Muscle of leg (tissue), 11 donors: ENCODE measurements around the gene ZNF280A. TPM values are rescaled to one million over a fixed set of nuclear protein-coding genes. Genes with fewer than 3 reads are reported as not detected.
A peak's percentile ranks its signal among the peaks of the same experiment; 100 is the strongest.
"Not testable (repeated sequence)": the region's sequence is repeated elsewhere in the genome, so short reads cannot be mapped to it uniquely, and the experiment has no call there.

ENCODE experiments used
- DNase-seq: peaks from one replicate; pipeline ENCODE4 v3.0.0; 2013
- H3K27ac ChIP-seq: one replicate; pipeline ENCODE4 v1.5.1; 2013; ENCODE audit warnings: mild to moderate bottlenecking, low read length, control low read depth
- H3K27me3 ChIP-seq: one replicate; pipeline ENCODE4 v1.6.1; 2013; ENCODE audit warnings: low read length; ENCODE audit not compliant: control insufficient read depth, insufficient read depth
- H3K36me3 ChIP-seq: one replicate; pipeline ENCODE4 v1.6.1; 2013; ENCODE audit warnings: low read length; ENCODE audit not compliant: control insufficient read depth, insufficient read depth
- H3K4me1 ChIP-seq: one replicate; pipeline ENCODE4 v1.6.1; 2013; ENCODE audit warnings: low read length; ENCODE audit not compliant: control insufficient read depth, insufficient read depth
- H3K4me3 ChIP-seq: one replicate; pipeline ENCODE4 v1.5.1; 2013; ENCODE audit warnings: low read length, control low read depth
- H3K9me3 ChIP-seq: replicated peaks from 2 replicates; pipeline ENCODE4 v1.6.1; 2013; ENCODE audit warnings: low read depth, low read length; ENCODE audit not compliant: control insufficient read depth
- WGBS: methylation state at CpG from one replicate; pipeline ENCODE4 v1.1.5; 2013; ENCODE audit warnings: missing lambda C conversion rate; ENCODE audit not compliant: insufficient coverage; 5-methylcytosine and 5-hydroxymethylcytosine counted together
- polyA plus RNA-seq, 8 donors: library from polyadenylated mRNA; unstranded; fragments of 120-200 nt; gene quantifications; one replicate each; pipeline versions ENCODE4 v1.2.1 to v1.2.3, GENCODE V29; 2013; ENCODE audit warnings: inconsistent platforms in 1 of 8, low replicate concordance in 1 of 8; ENCODE audit not compliant: insufficient read length in 8 of 8, insufficient read depth in 1 of 8
- total RNA-seq: library from RNA; stranded (reverse); fragments of 120-200 nt; gene quantifications from one replicate; pipeline ENCODE4 v1.2.4, GENCODE V29; 2013

ZNF280A gene
- total and polyA plus RNA-seq, 9 donors: 0.08 to 0.09 TPM; not detected in 7

- not testable (repeated sequence) for H3K27ac ChIP-seq, H3K4me3 ChIP-seq, H3K27me3 ChIP-seq, H3K4me1 ChIP-seq, DNase-seq, H3K9me3 ChIP-seq, H3K36me3 ChIP-seq
- WGBS: no CpG with 5 or more reads among the region's 5 CpGs
These were observed 49.0 kb downstream of the ZNF280A start for GRCh38 chr22:22471104-22471503.

- no peaks in the 10 kb centered on the region for H3K36me3 ChIP-seq
- peaks cover 6% of the 10 kb centered on the region for H3K27me3 ChIP-seq
- H3K27ac ChIP-seq: no peak overlapping the region
- no peak overlapping the region for H3K4me3 ChIP-seq
- peaks cover 5% of the 10 kb centered on the region for H3K9me3 ChIP-seq
- WGBS: no CpG with 5 or more reads among the region's 2 CpGs
- no peaks in the 10 kb centered on the region for H3K4me1 ChIP-seq
- DNase-seq: no peak
These were observed 50.5 kb downstream of the ZNF280A start for GRCh38 chr22:22469527-22469926.

DNA sequence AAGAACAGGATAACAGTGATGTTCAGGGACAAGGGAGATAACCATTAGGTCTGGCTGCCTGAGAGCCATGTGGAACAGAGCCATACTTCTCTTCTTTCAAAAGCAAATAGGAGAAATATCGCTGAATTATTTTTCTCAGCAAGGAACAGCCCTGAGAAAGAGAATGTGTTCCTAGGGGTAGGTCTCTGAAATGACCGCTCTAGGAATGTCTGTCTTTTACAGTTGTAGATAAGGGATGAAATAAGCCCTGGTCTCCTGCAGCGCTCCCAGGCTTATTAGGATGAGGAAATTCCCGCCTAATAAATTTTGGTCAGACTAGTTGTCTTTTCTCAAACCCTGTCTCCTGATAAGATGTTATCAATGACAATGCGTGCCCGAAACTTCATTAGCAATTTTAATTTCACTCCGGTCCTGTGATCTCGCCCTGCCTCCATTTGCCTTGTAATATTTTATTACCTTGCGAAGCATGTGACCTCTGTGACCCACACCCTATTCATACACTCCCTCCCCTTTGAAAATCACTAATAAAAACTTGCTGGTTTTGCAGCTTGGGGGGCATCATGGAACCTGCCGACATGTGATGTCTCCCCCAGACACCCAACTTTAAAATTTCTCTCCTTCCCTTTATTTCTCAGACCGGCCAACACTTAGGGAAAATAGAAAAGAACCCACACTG, 51.1 kb downstream of the ZNF280A start:
- DNase-seq, H3K4me3 ChIP-seq, H3K27ac ChIP-seq, H3K4me1 ChIP-seq, H3K9me3 ChIP-seq, H3K27me3 ChIP-seq, H3K36me3 ChIP-seq: not testable (repeated sequence)
- 93% methylated on average over 8 of the region's 11 CpGs for WGBS

DNA sequence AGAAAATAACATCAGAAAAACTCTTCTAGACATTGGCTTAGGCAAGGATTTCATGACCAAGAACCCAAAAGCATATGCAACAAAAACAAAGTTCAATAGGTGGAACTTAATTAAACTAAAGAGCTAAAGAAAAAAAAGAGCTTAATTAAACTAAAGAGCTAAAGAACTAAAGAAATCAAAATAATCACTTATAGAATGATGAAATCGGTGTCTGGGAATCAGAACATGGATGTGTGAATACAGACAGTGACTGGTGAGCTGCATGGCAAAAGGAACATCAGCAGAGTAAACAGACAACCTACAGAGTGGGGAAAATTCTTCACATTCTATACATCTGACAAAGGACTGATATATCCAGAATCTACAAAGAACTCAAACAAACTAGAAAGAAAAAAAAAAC, 53.0 kb downstream of the ZNF280A start:
- Histone ChIP-seq H3K9me3 (peaks cover 5% of the 10 kb centered on the region), H3K4me1 (peaks cover 2% of the 10 kb centered on the region), H3K4me3 (no peak overlapping the region), H3K36me3 (no peaks in the 10 kb centered on the region), H3K27ac (no peak overlapping the region), H3K27me3 (peaks cover 6% of the 10 kb centered on the region)
- no CpG with 5 or more reads among the region's 1 CpG for WGBS
- no peak for DNase-seq

GRCh38 chr22:22465782-22466181, 54.3 kb downstream of the ZNF280A start:
- Histone ChIP-seq H3K9me3 (peaks cover 5% of the 10 kb centered on the region), H3K27ac (no peak overlapping the region), H3K4me1 (peaks cover 2% of the 10 kb centered on the region), H3K4me3 (no peak overlapping the region), H3K27me3 (peaks cover 6% of the 10 kb centered on the region), H3K36me3 (no peaks in the 10 kb centered on the region)
- no CpG with 5 or more reads among the region's 1 CpG for WGBS
- no peak for DNase-seq

GRCh38 chr22:22465094-22465602, 54.9 kb downstream of the ZNF280A start:
- 94% methylated on average over 2 of the region's 7 CpGs for WGBS
- H3K27me3 ChIP-seq: peaks cover 6% of the 10 kb centered on the region
- no peak overlapping the region for H3K27ac ChIP-seq
- H3K4me1 ChIP-seq: peaks cover 2% of the 10 kb centered on the region
- no peak for DNase-seq
- H3K36me3 ChIP-seq: no peaks in the 10 kb centered on the region
- H3K4me3 ChIP-seq: no peak overlapping the region
- peaks cover 8% of the 10 kb centered on the region for H3K9me3 ChIP-seq

GRCh38 chr22:22464541-22465054, 55.5 kb downstream of the ZNF280A start:
- peaks cover 6% of the 10 kb centered on the region for H3K27me3 ChIP-seq
- WGBS: 79% methylated on average over 4 of the region's 11 CpGs
- DNase-seq: no peak
- H3K27ac ChIP-seq: no peak overlapping the region
- no peaks in the 10 kb centered on the region for H3K36me3 ChIP-seq
- H3K9me3 ChIP-seq: peaks cover 14% of the 10 kb centered on the region
- peaks cover 2% of the 10 kb centered on the region for H3K4me1 ChIP-seq
- no peak overlapping the region for H3K4me3 ChIP-seq

DNA sequence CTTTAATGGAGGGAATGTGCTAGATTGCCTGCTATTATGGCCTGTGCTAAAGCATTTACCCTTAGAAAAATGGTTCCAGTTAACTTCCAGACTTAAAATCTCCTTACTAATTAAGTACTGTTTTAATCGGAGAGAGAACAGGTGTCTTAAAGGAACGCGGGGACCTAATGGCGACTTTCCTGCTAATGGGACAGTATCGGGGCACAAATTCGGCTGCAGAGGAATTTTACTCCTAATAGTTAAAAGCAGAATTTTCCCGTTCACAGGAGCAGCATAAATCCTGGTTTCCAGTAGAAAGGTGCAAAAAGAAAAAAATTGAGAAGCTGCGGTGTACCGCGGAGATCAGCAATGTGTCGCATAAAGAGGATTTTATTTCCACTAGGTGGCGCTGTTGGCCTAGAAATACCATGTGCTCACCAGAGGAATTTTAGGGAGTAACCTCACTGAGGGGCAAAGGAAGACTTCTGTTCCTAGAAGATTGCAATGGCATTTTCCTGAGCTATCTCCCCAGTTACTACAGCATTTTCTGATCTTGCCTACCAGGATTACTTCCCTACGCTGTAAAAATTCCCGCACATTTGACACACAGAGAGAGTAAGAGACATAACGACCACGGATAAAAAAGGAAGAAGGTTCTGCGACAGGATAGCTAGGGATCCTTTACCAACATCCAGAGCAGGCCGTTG, 56.1 kb downstream of the ZNF280A start:
- Histone ChIP-seq H3K4me3 (no peak overlapping the region), H3K27me3 (peaks cover 6% of the 10 kb centered on the region), H3K36me3 (no peaks in the 10 kb centered on the region), H3K9me3 (peaks cover 18% of the 10 kb centered on the region), H3K4me1 (peaks cover 2% of the 10 kb centered on the region), H3K27ac (no peak overlapping the region)
- 23% methylated on average over 11 of the region's 18 CpGs for WGBS
- DNase-seq: peak; percentile 71
